HepG2 (cell line): Measurements from ENCODE around the gene TCF3. TPM values are rescaled to one million over a fixed set of nuclear protein-coding genes. Genes with fewer than 3 reads are reported as not detected.

Experiments used
- ATM ChIP-seq: fragments of 450-650 bp; IDR thresholded peaks from 2 replicates; pipeline ENCODE4 v1.7.1; 2017; ENCODE audit warnings: mild to moderate bottlenecking, borderline replicate concordance
- GABPB1 ChIP-seq: IDR thresholded peaks from 2 replicates; pipeline ENCODE4 v1.6.1; 2016; ENCODE audit warnings: mild to moderate bottlenecking, missing genetic modification reagents, moderate library complexity, missing compliant biosample characterization
- HDAC1 ChIP-seq: sonication (generic); formaldehyde crosslinking; IDR thresholded peaks from 2 replicates; pipeline ENCODE4 v1.5.1; 2020; ENCODE audit warnings: mild to moderate bottlenecking, missing genetic modification reagents
- HOXA9 ChIP-seq: sonication (generic); formaldehyde crosslinking; IDR thresholded peaks from 2 replicates; pipeline ENCODE4 v1.8.1; 2022; ENCODE audit warnings: missing genetic modification reagents, mild to moderate bottlenecking, moderate library complexity, borderline replicate concordance
- IRX3 ChIP-seq: sonication (generic); formaldehyde crosslinking; IDR thresholded peaks from 2 replicates; pipeline ENCODE4 v1.8.1; 2023; ENCODE audit warnings: mild to moderate bottlenecking, low read depth, missing genetic modification reagents, borderline replicate concordance
- MYNN ChIP-seq: sonication (generic); formaldehyde crosslinking; IDR thresholded peaks from 2 replicates; pipeline ENCODE4 v1.4.0; 2020; ENCODE audit warnings: mild to moderate bottlenecking, low read depth, missing genetic modification reagents
- NRL ChIP-seq: sonication (generic); formaldehyde crosslinking; IDR thresholded peaks from 2 replicates; pipeline ENCODE4 v1.5.0; 2020; ENCODE audit warnings: missing genetic modification reagents, mild to moderate bottlenecking, moderate library complexity, borderline replicate concordance
- ZNF263 ChIP-seq: sonication (generic); formaldehyde crosslinking; IDR thresholded peaks from 2 replicates; pipeline ENCODE4 v1.4.0; 2020; ENCODE audit warnings: missing genetic modification reagents
- ZNF274 ChIP-seq: sonication (generic); formaldehyde crosslinking; IDR thresholded peaks from 2 replicates; pipeline ENCODE4 v1.5.1; 2020; ENCODE audit warnings: mild to moderate bottlenecking, missing genetic modification reagents
- ZNF317 ChIP-seq: sonication (generic); formaldehyde crosslinking; IDR thresholded peaks from 2 replicates; pipeline ENCODE4 v1.5.0; 2020; ENCODE audit warnings: mild to moderate bottlenecking, missing genetic modification reagents
- ZNF446 ChIP-seq: sonication (generic); formaldehyde crosslinking; IDR thresholded peaks from 2 replicates; pipeline ENCODE4 v1.5.0; 2020; ENCODE audit warnings: mild to moderate bottlenecking, missing genetic modification reagents
- ZNF746 ChIP-seq: sonication (generic); formaldehyde crosslinking; IDR thresholded peaks from 2 replicates; pipeline ENCODE4 v1.8.0; 2022; ENCODE audit warnings: mild to moderate bottlenecking, missing genetic modification reagents
- ZNF879 ChIP-seq: sonication (generic); formaldehyde crosslinking; IDR thresholded peaks from 2 replicates; pipeline ENCODE4 v1.8.1; 2023; ENCODE audit warnings: missing genetic modification reagents
- ZSCAN29 ChIP-seq: sonication (generic); formaldehyde crosslinking; conservative IDR thresholded peaks from 2 replicates; pipeline ENCODE4 v1.4.0; 2020; ENCODE audit warnings: mild to moderate bottlenecking, missing genetic modification reagents
- polyA plus RNA-seq, 8 experiments: library from polyadenylated mRNA; depleted of rRNA in 3 of 8; stranded (reverse) in 7 of 8; unstranded in 1 of 8; fragments of >200 nt; fragmentation: Illumina TruSeq in 4 of 8; extraction: Trizol in 4 of 8; gene quantifications; 2 replicates each; pipeline versions ENCODE4 v1.2.1 to v1.2.3, GENCODE V29; 2011 to 2016; ENCODE audit warnings: low read depth in 4 of 8, missing spikeins in 1 of 8, mixed read lengths in 1 of 8; ENCODE audit not compliant: insufficient read depth in 1 of 8
- total RNA-seq, 5 experiments: library from RNA; depleted of rRNA; stranded (reverse); fragments of >200 nt; fragmentation: Illumina TruSeq; extraction: Trizol; gene quantifications; 2 replicates each; pipeline ENCODE4 v1.2.3, GENCODE V29; 2016; ENCODE audit warnings: low read depth in 1 of 5
- TF ChIP-seq, protein P1 (sequence below): sonication (generic); formaldehyde crosslinking; IDR thresholded peaks from 2 replicates; pipeline ENCODE4 v1.4.0; 2020; ENCODE audit warnings: missing genetic modification reagents, borderline replicate concordance
- TF ChIP-seq, protein P2 (sequence below): sonication (generic); formaldehyde crosslinking; IDR thresholded peaks from 2 replicates; pipeline ENCODE4 v1.8.1; 2023; ENCODE audit warnings: missing genetic modification reagents, inconsistent platforms, borderline replicate concordance
- TF ChIP-seq, protein P3 (sequence below), 2 experiments: sonication (generic) in 1 of 2; formaldehyde crosslinking in 1 of 2; IDR thresholded peaks; 2 replicates each; pipeline versions ENCODE4 v1.4.0 to v1.6.1; 2016 to 2020; ENCODE audit warnings: borderline replicate concordance in 1 of 2, low read depth in 1 of 2, mild to moderate bottlenecking in 1 of 2, missing genetic modification reagents in 1 of 2
- TF ChIP-seq, protein P4 (sequence below): sonication (generic); formaldehyde crosslinking; IDR thresholded peaks from 2 replicates; pipeline ENCODE4 v1.5.0; 2020; ENCODE audit warnings: missing genetic modification reagents

TCF3 gene
- total and polyA plus RNA-seq, 2 of the 13 experiments (the other 11 are each of a cell fraction or from before 2014, with no cell fraction given), result 51.4 to 53.2 TPM

DNA sequence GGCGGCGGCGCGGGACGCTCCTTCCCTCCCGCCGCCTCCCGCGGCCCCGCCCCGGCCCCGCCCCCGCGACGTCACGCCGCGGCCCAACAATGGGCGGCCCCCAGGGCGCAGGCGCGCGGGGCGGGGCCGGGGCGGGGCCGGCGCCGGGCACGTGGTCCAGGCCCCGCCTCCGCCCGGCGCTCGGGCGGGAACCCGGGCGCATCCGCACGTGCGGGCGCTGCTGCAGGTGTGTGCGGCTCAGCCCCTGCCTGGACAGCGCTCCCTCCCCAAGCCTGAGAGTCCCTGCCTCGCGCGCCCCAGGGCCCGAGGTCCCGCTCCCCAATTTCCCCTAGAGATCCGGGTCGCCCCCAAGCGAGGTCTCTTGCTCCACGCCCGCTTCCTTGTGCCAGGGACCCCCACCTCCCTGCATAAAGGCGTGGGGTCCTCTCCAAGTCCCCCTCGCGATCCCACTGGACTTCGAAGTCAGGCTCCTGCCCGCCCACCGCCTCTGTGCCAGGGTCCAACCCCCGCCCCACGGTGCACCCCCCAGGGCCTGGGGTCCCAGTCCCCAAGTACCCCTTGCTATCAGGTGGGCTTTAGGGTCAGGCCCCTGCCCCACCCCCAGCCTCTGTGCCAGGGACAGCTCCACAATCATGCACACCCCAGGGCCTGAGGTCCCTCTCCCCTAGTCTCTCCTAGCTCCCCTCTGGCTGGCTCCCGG lies 83.9 kb downstream of the TCF3 start, which contains the start of gene MEX3D (continued):
- TF ChIP-seq, protein P1, sequence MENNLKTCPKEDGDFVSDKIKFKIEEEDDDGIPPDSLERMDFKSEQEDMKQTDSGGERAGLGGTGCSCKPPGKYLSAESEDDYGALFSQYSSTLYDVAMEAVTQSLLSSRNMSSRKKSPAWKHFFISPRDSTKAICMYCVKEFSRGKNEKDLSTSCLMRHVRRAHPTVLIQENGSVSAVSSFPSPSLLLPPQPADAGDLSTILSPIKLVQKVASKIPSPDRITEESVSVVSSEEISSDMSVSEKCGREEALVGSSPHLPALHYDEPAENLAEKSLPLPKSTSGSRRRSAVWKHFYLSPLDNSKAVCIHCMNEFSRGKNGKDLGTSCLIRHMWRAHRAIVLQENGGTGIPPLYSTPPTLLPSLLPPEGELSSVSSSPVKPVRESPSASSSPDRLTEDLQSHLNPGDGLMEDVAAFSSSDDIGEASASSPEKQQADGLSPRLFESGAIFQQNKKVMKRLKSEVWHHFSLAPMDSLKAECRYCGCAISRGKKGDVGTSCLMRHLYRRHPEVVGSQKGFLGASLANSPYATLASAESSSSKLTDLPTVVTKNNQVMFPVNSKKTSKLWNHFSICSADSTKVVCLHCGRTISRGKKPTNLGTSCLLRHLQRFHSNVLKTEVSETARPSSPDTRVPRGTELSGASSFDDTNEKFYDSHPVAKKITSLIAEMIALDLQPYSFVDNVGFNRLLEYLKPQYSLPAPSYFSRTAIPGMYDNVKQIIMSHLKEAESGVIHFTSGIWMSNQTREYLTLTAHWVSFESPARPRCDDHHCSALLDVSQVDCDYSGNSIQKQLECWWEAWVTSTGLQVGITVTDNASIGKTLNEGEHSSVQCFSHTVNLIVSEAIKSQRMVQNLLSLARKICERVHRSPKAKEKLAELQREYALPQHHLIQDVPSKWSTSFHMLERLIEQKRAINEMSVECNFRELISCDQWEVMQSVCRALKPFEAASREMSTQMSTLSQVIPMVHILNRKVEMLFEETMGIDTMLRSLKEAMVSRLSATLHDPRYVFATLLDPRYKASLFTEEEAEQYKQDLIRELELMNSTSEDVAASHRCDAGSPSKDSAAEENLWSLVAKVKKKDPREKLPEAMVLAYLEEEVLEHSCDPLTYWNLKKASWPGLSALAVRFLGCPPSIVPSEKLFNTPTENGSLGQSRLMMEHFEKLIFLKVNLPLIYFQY (CRISPR knock-in tag), result no peak
- TF ChIP-seq, protein P2, sequence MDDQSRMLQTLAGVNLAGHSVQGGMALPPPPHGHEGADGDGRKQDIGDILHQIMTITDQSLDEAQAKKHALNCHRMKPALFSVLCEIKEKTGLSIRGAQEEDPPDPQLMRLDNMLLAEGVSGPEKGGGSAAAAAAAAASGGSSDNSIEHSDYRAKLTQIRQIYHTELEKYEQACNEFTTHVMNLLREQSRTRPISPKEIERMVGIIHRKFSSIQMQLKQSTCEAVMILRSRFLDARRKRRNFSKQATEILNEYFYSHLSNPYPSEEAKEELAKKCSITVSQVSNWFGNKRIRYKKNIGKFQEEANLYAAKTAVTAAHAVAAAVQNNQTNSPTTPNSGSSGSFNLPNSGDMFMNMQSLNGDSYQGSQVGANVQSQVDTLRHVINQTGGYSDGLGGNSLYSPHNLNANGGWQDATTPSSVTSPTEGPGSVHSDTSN (CRISPR knock-in tag), result 0 out of 2 replicates have a peak, but pooled peaks have one; percentile 44
- TF ChIP-seq ZNF274 (CRISPR knock-in tag), result peak; percentile 78; the same call in 1 of the 2 replicates
- TF ChIP-seq ZNF263 (CRISPR knock-in tag), result peak; percentile 59; the same call in 1 of the 2 replicates
- TF ChIP-seq MYNN (CRISPR knock-in tag), result peak; percentile 66; the same call in 1 of the 2 replicates
- no peak for TF ChIP-seq ATM
- no peak for TF ChIP-seq HDAC1 (CRISPR knock-in tag)
- TF ChIP-seq IRX3 (CRISPR knock-in tag), result peak; percentile 65; the same call in 1 of the 2 replicates
- no peak for TF ChIP-seq HOXA9 (CRISPR knock-in tag)
- TF ChIP-seq ZNF879 (CRISPR knock-in tag), result no peak
- peak; percentile 56; the same call in 1 of the 2 replicates for TF ChIP-seq GABPB1
- no peak for TF ChIP-seq ZNF317 (CRISPR knock-in tag)
- TF ChIP-seq ZNF446, result 0 out of 2 replicates have a peak, but pooled peaks have one; percentile 31
- no peak for TF ChIP-seq ZSCAN29 (CRISPR knock-in tag)
- TF ChIP-seq, protein P3, sequence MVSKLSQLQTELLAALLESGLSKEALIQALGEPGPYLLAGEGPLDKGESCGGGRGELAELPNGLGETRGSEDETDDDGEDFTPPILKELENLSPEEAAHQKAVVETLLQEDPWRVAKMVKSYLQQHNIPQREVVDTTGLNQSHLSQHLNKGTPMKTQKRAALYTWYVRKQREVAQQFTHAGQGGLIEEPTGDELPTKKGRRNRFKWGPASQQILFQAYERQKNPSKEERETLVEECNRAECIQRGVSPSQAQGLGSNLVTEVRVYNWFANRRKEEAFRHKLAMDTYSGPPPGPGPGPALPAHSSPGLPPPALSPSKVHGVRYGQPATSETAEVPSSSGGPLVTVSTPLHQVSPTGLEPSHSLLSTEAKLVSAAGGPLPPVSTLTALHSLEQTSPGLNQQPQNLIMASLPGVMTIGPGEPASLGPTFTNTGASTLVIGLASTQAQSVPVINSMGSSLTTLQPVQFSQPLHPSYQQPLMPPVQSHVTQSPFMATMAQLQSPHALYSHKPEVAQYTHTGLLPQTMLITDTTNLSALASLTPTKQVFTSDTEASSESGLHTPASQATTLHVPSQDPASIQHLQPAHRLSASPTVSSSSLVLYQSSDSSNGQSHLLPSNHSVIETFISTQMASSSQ (IDR thresholded peaks at IDR 0.05; ENCODE audit: low read depth), result no peak
- TF ChIP-seq, protein P3 (CRISPR knock-in tag; IDR thresholded peaks at IDR 0.05; ENCODE audit: borderline replicate concordance), result 0 out of 2 replicates have a peak, but pooled peaks have one; percentile 47
- no peak for TF ChIP-seq ZNF746
- no peak for TF ChIP-seq NRL (CRISPR knock-in tag)
- TF ChIP-seq, protein P4, sequence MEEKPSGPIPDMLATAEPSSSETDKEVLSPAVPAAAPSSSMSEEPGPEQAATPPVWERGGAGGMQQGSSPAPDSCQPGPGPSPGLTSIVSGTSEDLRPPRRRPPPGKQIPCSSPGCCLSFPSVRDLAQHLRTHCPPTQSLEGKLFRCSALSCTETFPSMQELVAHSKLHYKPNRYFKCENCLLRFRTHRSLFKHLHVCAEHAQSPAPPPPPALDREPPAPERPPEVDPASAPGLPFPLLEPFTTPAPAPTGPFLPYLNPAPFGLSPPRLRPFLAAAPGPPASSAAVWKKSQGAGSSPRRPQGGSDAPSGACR (CRISPR knock-in tag), result no peak
